Left cardiac atrium (tissue), 4 donors: ENCODE measurements around the gene PRSS21. TPM values are rescaled to one million over a fixed set of nuclear protein-coding genes. Genes with fewer than 3 reads are reported as not detected.

Experiments used
- ATAC-seq, 2 donors: fragments of 200-7000 bp; cut with Tn5 transposase; one replicate each; pipeline ENCODE4 v1.9.1; 2020; ENCODE audit warnings: mild to moderate bottlenecking in 2 of 2, moderate library complexity in 2 of 2
- DNase-seq: peaks from one replicate; pipeline ENCODE4 v3.0.0-alpha.2; 2020
- intact Hi-C, 2 donors: fragments of 100-400 bp; cut with DNase I; formaldehyde crosslinking; loops; one replicate each; pipeline versions ENCODE4 v1.14.1 to v1.15.1; 2022 to 2023
- total RNA-seq, 2 donors: library from RNA; stranded (reverse); fragmentation: NEBNext Ultra II Directional; extraction: Animal tissue kit (Norgen Biotek cat#: 25700); gene quantifications; one replicate each; pipeline ENCODE4 v1.2.1, GENCODE V29; 2021
- donor health status: DM: no; HTN: yes; CAD: no.
- donor health status: DM: no; HTN: yes; CAD: no; lungs with severe emphysema.
- donor health status: DM: yes; HTN: yes; CAD: no.
- donor health status: Dilated cardiomyopathy.

PRSS21 gene
- total RNA-seq, 2 donors from 2014 or later = not detected

DNA sequence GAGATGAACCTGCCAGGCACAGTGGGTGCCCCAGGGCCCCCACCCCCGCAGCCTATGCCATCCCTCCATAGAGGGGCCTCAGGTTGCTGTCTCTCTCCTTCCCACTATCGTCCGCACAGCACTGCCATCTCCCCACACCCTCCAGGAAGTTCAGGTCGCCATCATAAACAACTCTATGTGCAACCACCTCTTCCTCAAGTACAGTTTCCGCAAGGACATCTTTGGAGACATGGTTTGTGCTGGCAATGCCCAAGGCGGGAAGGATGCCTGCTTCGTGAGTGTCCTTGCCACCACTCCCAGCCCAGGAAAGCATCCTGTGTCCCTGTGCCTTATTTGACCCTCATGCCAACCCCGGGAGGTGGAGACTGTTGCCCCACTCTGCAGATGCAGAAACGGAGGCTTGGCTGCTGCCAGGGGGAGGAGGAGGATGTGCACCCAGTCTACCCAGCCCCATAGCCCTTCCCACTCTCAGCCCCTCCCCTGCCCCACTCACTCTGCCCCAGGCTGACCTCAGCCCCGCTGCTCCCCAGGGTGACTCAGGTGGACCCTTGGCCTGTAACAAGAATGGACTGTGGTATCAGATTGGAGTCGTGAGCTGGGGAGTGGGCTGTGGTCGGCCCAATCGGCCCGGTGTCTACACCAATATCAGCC is 3.9 kb downstream of the PRSS21 start:
- DNase-seq (no peak), ATAC-seq (no peak)
- intact Hi-C loops = no loop called here

DNA sequence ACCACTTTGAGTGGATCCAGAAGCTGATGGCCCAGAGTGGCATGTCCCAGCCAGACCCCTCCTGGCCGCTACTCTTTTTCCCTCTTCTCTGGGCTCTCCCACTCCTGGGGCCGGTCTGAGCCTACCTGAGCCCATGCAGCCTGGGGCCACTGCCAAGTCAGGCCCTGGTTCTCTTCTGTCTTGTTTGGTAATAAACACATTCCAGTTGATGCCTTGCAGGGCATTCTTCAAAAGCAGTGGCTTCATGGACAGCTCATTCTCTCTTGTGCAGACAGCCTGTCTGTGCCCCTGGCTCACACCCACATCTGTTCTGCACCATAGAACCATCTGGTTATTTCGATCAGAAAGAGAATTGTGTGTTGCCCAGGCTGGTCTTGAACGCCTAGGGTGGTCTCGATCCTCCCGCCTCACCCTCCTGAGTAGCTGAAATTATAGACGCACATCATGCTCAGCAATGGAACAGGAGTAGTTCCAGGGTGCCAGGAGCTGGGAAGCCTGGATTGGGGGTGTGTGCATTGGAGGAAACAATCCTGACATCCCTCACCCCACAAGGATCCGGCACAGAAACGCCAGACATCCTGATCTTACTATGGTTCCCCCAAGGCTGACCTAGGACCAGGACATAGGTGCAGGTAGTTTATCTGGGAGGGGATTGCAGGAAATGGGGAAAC is 4.6 kb downstream of the PRSS21 start:
- ATAC-seq (no peak), DNase-seq (no peak)
- intact Hi-C loops = no loop called here

DNA sequence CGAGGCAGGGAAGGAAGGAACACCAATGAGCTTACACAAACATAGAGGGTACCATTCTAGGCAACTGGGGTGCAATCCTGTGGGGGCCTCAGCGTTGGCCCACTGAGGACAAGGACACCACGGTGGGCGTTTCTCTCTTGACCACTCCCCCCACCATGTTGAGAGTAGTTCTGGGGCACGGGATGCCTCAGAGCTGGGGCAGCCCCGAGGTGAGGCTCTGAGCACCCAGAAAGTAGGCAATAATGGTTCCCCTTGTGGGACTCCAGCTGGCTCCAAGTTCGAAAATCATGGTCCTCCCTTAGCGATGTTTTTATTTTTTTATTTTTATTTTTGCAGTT is 5.1 kb downstream of the PRSS21 start:
- intact Hi-C loops = no loop called here
- DNase-seq (no peak), ATAC-seq (no peak)

DNA sequence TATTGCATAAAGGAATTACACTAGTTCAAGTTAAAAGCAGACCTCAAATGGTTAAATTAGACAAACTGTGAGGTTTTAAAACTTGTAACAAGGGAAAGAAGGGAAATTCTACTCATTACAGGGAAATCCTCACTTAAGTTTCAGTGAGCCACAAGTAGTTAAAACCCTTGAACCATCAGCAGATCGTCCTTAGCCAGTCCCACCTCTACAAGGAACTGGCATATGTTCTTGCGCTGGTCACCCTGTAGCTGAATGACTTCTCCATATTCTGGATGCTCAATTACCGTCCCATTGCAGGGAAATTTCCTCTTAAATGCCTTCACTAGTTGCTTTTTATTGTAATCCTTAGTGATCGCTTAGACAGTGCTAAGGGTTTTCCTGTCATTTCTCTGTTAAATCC is 5.5 kb downstream of the PRSS21 start:
- ATAC-seq (no peak), DNase-seq (no peak)
- intact Hi-C loops = no loop called here

DNA sequence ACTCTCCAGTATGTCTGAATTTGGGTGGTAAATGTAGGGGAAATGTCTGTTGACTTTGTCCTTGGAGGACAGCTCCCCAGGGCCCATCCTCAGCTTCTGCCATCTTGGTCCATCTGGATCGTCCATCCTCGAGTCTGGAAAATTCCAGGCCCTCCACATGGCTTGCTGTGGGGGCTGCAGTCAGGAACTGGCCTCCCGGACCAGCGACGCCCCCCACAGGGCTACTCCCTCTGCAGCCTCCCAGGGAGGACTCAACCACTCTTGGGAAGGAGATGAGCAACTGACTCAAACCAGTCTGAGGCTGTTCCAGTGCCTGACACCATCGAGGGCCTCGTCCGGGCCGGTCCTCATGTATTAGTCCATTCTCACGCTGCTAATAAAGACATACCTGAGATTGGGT is 7.6 kb downstream of the PRSS21 start:
- no peak for ATAC-seq
- intact Hi-C loops = no loop called here
- DNase-seq = no peak

DNA sequence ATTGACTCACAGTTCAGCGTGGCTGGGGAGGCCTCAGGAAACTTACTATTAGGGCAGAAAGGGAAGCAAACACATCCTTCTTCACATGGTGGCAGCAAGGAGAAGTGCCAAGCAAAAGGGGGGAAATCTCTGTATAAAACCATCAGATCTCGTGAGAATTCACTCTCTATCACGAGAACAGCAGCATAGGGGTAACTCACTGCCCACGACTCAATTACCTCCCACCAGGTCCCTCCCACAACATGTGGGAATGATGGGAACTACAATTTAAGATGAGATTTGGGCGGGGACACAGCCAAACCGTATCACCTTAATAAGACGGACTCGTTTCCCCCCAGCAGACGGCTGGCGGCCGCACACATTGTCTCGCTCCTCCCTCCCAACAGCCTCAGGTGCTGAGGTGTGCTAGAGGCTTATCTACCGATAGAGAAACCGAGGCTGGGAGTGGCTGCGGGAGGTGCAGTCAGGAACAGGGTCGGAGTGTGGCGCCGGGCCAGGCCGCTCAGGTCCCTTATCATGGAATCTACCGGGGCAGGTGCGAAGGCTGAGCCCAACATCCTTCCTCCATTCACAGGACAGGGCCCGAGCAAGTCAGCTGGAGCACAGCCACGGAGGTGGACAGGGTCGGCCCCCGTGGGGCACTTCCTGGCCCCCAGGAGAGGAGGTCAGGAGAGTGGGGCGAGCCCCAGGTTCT is 8.2 kb downstream of the PRSS21 start:
- DNase-seq = no peak
- intact Hi-C loops = no loop called here

DNA sequence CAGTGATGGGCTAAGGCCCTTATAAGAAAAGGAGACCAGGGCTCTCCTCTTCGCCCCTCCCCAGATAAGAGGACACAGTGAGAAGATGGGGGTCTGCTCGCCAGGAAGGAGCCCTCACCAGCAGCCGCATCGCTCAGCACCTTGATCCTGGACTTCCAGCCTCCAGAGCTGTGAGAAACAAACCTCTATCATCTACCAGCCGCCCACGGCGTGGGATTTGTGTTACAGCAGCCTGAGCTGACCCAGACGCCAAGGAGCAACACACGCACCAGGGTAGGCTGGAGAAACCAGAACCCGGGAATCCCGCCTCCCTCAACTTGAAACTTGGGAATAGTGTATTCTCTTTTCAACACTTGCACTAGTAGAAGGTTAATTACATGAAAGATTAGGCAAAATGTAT is 8.9 kb downstream of the PRSS21 start:
- intact Hi-C loops = no loop called here
- DNase-seq (no peak), ATAC-seq (no peak)

More for the DNA sequence above, 8.2 kb downstream of the PRSS21 start:
- no peak for ATAC-seq

DNA sequence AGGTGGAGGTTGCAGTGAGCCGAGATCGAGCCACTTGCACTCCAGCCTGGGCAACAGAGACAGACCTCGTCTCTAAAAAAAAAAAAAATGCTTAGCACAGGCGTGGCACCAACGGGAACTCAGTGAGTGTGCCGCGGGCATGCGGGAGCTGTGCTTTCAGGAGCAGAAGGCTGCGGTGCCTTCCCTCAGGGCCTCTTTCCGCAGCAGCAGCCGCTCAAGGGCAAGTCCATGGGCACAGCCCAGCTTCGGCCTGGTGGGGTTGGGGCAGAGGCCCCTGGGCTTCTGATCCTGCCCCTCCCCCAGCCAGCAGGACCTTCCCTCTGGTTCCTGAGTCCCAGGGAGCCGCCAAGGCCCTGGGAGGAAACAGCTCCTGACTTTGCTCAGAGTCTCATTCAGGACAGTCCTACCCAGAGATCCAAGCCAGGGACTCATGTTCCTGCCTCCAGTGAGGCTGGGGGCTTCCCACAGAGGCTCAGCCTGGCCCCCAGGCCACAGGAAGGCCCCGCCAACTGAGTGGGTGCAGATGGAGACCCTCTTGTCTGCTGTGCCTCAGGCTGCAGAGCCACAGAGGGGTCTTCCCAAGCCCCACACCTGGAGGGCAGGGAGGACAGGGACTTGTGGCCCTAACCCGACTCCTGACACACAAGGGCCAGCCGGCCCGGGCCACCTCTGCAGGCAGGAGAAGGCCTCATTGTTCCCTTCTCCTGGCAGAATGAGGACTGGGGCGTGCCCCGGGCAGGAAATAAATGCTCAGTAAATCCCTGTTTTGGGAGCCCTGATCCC is 9.7 kb downstream of the PRSS21 start:
- intact Hi-C loops = no loop called here
- DNase-seq = no peak
- no peak for ATAC-seq

DNA sequence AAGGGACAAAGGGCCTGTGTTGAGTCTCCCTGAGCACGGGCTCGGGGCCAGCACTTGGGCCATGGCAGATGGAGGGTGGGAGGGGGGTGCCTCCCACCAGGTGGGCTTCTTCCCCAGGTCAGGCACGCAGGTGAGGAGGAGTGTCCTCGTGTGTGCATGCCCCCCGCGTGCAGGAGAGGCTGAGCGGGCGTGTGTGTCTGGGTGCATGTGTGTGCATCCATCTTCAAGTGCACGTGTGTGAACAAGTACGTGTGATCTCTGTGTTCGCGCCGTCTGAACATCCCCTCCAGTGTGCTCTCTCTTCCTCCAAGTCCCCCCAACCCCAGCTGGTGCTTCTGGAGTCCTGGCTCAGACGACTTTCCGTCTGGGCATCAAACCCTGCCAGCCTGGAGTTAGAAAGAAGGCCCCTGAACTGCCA is 10.3 kb downstream of the PRSS21 start:
- ATAC-seq (no peak), DNase-seq (no peak)
- intact Hi-C loops = no loop called here

DNA sequence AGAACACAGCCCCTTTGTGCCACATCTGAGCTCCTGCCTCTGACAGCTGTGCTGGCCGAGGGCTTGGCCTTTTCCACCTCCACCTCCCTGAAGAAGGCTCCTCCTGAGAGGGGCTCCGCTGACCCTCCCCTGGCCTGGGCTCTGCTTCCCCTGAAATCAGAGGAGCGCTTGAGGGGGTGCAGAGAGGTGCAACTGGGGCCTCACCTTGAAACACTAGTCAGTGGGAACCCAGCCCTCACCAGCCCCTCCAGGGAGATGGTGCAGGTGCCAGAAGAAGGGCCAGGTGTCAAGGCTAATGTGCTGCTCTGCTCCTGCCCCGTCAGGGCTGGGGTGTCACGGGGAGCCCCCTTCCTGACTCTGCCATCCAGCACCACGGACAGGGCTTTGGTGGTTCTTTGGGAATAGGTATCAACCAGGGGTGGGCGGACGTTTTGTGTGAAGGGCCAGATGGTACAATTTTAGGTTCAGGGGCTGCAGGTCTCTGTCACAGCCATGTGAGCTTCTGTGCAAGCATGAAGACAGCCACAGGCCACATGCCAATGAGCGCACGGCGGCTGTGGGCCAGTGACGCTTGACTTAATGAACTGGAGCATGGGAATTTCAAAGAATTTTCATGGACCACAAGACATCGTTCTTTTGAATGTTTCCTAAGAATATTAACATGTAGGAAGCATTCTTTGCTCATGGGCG is 10.9 kb downstream of the PRSS21 start:
- DNase-seq = no peak
- intact Hi-C loops = no loop called here
- no peak for ATAC-seq

DNA sequence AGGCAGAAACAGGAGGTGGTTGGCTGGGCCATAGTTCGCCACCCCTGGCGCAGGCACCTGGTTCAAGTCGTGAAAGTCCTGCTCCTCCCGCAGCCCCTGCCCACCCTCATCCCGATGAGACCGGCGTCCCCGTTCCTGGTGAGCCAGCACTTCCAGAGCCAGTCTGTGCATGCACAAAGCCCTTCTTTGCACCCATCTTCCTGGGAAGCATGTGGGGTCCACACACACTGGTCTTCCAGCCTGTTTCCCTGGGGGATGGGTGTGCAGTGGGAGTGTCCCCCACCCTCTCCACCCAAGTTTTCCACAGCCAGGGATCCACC is 11.4 kb downstream of the PRSS21 start:
- intact Hi-C loops = no loop called here
- no peak for DNase-seq
- no peak for ATAC-seq

DNA sequence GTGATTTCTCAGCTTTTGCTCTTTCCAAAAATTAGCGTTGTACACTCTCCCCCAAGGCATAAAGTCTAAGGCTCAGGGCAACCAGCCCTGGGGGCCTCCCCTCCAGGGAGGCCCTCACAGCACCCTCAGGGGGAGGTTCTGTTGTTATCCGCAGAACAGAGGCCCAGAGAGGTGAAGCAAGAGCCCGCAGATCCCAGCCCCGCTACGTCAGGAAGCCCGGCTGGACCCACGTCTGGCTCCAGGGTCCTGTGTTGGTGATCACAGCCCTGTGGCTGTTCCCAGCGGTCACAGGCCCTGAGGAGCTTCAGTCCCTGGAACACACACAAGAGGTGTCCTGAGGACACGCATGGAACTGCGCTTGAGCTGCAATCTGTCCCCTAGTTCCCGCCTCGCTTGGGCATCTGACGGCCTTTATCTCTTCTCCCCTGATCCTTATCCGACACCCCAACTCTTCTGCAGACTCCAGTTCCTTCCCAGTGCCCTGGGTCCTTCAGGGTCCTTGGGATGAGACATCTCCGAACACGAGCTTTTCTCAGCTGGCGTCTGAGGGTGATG is 11.9 kb downstream of the PRSS21 start:
- intact Hi-C loops = no loop called here
- DNase-seq = no peak

DNA sequence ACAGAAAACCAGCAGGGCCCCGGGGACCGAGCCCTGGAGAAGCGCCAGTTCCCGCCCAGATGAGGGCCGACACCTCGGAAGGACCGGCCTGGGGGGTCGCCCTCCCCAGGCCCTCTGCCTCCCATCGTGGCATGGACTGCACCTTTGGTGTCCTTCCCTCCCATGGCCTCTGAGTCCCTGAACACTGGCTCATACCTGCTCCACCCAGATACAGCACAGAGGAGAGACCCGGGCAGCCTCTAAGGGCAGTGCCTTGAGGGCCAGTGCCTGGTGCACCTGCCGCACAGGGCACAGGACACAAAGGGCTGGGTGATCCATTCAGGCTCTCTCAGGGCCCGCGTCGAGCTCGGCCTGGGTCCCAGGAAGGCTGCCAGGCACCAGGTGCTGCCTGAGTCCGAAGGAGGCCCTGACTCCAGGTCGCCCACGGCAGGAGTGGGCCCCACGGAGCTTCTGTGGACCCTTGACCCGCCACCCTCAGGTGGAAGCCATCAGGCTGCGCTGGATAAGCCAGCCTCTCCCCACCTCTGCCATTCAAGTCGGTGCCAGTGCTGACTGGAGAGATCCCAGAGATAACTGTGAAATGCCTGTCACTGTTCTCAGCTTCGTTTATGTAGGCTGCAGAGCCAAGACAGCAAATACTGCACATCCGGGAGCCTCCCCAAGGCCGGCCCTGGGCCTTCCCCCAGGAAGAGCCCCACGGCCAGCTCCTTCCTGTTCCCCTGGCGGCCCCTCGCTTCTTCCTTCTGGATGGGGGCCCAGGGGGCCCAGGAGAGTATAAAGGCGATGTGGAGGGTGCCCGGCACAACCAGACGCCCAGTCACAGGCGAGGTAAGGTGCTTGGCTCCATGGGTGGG is 12.7 kb downstream of the PRSS21 start, which contains the start of gene ZG16B:
ZG16B (plus strand) TSS at position 803 of the 854 bp plus-strand sequence. CDS start 139 bp downstream, outside the sequence.
- DNase-seq = no peak
- intact Hi-C loops = no loop called here
- ATAC-seq = no peak

More for the DNA sequence above, 11.9 kb downstream of the PRSS21 start:
- ATAC-seq = no peak

DNA sequence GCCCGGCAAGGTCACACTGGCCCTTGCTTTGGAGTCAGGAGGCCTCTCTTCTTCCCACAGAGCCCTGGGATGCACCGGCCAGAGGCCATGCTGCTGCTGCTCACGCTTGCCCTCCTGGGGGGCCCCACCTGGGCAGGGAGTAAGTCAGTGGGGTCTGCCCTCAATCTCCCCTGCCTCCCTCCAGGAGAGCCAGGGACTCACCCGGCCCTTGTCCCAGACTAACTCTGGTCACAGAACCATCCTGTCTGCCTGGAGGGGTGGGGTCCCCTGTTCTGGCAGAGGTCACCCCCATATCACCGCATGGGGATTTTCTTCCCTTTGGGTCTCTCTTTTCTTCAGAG is 13.3 kb downstream of the PRSS21 start:
- DNase-seq (no peak), ATAC-seq (no peak)
- intact Hi-C loops = no loop called here

DNA sequence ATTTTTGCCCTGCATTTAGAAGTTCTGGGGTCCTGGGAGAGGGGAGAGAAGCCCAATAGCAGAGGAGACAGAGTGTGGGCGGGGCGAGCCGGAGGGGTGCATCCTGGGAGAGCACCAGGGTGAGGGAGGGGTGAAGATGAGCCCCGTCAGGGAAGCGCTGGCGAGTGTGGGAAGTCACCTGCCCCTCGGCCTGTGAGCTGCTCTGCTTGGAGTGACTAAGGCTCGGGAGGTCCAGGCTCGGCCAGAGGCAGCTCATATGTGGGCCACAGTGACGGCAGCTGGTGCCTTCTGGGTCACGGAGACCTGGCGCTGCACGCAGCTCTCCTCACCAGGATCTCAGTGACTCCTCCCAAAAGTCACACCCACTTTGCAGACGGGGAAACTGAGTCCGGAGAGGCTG is 14.2 kb downstream of the PRSS21 start:
- DNase-seq = no peak
- intact Hi-C loops = no loop called here

DNA sequence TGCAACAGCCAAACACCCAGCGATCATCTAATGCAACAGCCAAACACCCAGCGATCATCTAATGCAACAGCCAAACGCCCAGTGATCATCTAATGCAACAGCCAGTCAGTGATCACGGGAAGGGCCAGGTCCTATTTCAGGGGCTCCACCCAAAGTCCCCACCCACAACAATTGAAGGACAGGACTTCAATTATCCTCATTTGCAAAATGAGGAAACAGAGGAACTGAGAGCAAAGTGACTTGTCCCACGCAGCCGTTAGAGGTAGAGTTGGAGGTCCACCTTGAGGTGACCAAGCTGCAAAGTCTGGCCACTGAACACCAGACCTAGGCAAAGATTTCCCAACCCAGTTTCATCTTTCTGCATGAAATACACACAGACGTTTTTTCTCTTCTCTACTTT is 16.7 kb downstream of the PRSS21 start:
- no peak for ATAC-seq
- intact Hi-C loops = no loop called here

More for the DNA sequence above, 14.2 kb downstream of the PRSS21 start:
- ATAC-seq = no peak

DNA sequence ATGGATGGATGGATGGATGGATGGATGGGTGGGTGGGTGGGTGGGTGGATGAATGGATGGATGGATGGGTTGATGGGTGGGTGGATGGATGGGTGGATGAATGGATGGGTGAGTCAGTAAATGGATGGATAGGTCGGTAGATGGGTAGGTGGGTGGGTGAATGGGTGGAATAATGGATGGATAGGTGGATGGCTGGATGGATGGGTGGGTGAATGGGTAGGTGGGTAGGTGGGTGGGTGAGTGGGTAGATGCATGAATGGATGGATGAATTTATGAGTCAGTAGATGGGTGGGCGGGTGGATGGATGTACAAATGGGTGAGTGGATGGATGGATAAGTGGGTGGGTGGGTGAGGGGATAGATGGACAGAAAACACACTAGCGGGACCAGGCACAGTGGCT is 17.9 kb downstream of the PRSS21 start:
- intact Hi-C loops = no loop called here
- DNase-seq (no peak), ATAC-seq (no peak)

More for the DNA sequence above, 16.7 kb downstream of the PRSS21 start:
- DNase-seq = no peak
